ENCODE data around the gene SERINC5.
"Not testable (repeated sequence)": the region's sequence is repeated elsewhere in the genome, so short reads cannot be mapped to it uniquely, and the experiment has no call there.

SERINC5 gene

GRCh38 chr5:80172067-80172695, 83.7 kb downstream of the SERINC5 start:
- no peak for DNase-seq (ENCODE audit: low read depth in 1 of 2, low spot score in 1 of 2)

- DNase-seq (ENCODE audit: low read depth in 1 of 2, low spot score in 1 of 2), result no peak
These were observed 85.7 kb downstream of the SERINC5 start for GRCh38 chr5:80170117-80170535.

- DNase-seq (ENCODE audit: low read depth in 1 of 2, low spot score in 1 of 2), result no peak
These were observed 87.3 kb downstream of the SERINC5 start for GRCh38 chr5:80168388-80169028.

GRCh38 chr5:80165452-80165851, 90.4 kb downstream of the SERINC5 start:
- no peak for DNase-seq (ENCODE audit: low read depth in 1 of 2, low spot score in 1 of 2)

GRCh38 chr5:80161165-80161564, 94.7 kb downstream of the SERINC5 start:
- DNase-seq (ENCODE audit: low read depth in 1 of 2, low spot score in 1 of 2), result no peak

GRCh38 chr5:80160242-80160641, 95.6 kb downstream of the SERINC5 start:
- DNase-seq (ENCODE audit: low read depth in 1 of 2, low spot score in 1 of 2), result no peak

- DNase-seq (ENCODE audit: low read depth in 1 of 2, low spot score in 1 of 2), result no peak
These were observed 96.6 kb downstream of the SERINC5 start for GRCh38 chr5:80159133-80159815.

GRCh38 chr5:80156156-80156555, 99.7 kb downstream of the SERINC5 start:
- DNase-seq (ENCODE audit: low read depth in 1 of 2, low spot score in 1 of 2), result no peak

GRCh38 chr5:80154749-80155148, 101.1 kb downstream of the SERINC5 start:
- no peak for DNase-seq (ENCODE audit: low read depth in 1 of 2, low spot score in 1 of 2)

- DNase-seq (ENCODE audit: low read depth in 1 of 2, low spot score in 1 of 2), result not testable (repeated sequence)
These were observed 101.6 kb downstream of the SERINC5 start for GRCh38 chr5:80154289-80154688.

GRCh38 chr5:80153586-80154126, 102.2 kb downstream of the SERINC5 start:
- DNase-seq (ENCODE audit: low read depth in 1 of 2, low spot score in 1 of 2), result no peak

GRCh38 chr5:80152778-80153177, 103.1 kb downstream of the SERINC5 start:
- DNase-seq (ENCODE audit: low read depth in 1 of 2, low spot score in 1 of 2), result no peak

- no peak for DNase-seq (ENCODE audit: low read depth in 1 of 2, low spot score in 1 of 2)
These were observed 104.0 kb downstream of the SERINC5 start for GRCh38 chr5:80151890-80152289.

- no peak for DNase-seq (ENCODE audit: low read depth in 1 of 2, low spot score in 1 of 2)
These were observed 105.1 kb downstream of the SERINC5 start for GRCh38 chr5:80150731-80151130.

GRCh38 chr5:80149161-80149609, 106.7 kb downstream of the SERINC5 start:
- no peak for DNase-seq (ENCODE audit: low read depth in 1 of 2, low spot score in 1 of 2)

- DNase-seq (ENCODE audit: low read depth in 1 of 2, low spot score in 1 of 2), result no peak
These were observed 108.6 kb downstream of the SERINC5 start for GRCh38 chr5:80147119-80147815.

GRCh38 chr5:80146046-80146445, 109.8 kb downstream of the SERINC5 start:
- DNase-seq (ENCODE audit: low read depth in 1 of 2, low spot score in 1 of 2), result no peak

- DNase-seq (ENCODE audit: low read depth in 1 of 2, low spot score in 1 of 2), result no peak
These were observed 112.4 kb downstream of the SERINC5 start for GRCh38 chr5:80143491-80143890.

- DNase-seq (ENCODE audit: low read depth in 1 of 2, low spot score in 1 of 2), result no peak
These were observed 112.9 kb downstream of the SERINC5 start for GRCh38 chr5:80142996-80143395.

- no peak for DNase-seq (ENCODE audit: low read depth in 1 of 2, low spot score in 1 of 2)
These were observed 114.2 kb downstream of the SERINC5 start for GRCh38 chr5:80141681-80142080.

GRCh38 chr5:80141147-80141671, 114.6 kb downstream of the SERINC5 start:
- no peak for DNase-seq (ENCODE audit: low read depth in 1 of 2, low spot score in 1 of 2)
